Lower leg skin (tissue), 3 donors: Measurements from ENCODE around the gene SNX24.

Source experiments
- CTCF ChIP-seq, 3 donors: fragments of 450-650 bp; IDR thresholded peaks; one replicate each; pipeline ENCODE4 v1.5.1; 2016; ENCODE audit warnings: antibody characterized with exemption in 3 of 3, mild to moderate bottlenecking in 3 of 3, moderate library complexity in 2 of 3
- POLR2A ChIP-seq, 2 donors: fragments of 450-650 bp; IDR thresholded peaks; one replicate each; pipeline ENCODE4 v1.6.1; 2016 to 2017; ENCODE audit warnings: antibody characterized with exemption in 2 of 2, mild to moderate bottlenecking in 1 of 2, moderate library complexity in 1 of 2

GRCh38 chr5:122943050-122943698, 97.8 kb downstream of the SNX24 start:
- TF ChIP-seq CTCF (IDR thresholded peaks at IDR 0.05) (no peak), POLR2A (IDR thresholded peaks at IDR 0.05) (no peak)
